Fibroblast of skin of abdomen (primary cell): ENCODE data around the gene HEXIM2. TPM values are rescaled to one million over a fixed set of nuclear protein-coding genes. Genes with fewer than 3 reads are reported as not detected.
"Not testable (repeated sequence)": the region's sequence is repeated elsewhere in the genome, so short reads cannot be mapped to it uniquely, and the experiment has no call there.

Experiments used
- DNase-seq: peaks from one replicate; pipeline ENCODE4 v3.0.0-alpha.2; 2013
- polyA plus RNA-seq, 2 experiments: library from polyadenylated mRNA; unstranded; fragments of 120-200 nt; gene quantifications; one replicate each; pipeline ENCODE4 v1.2.1, GENCODE V29; 2013; ENCODE audit not compliant: insufficient read length in 2 of 2

Gene HEXIM2
- polyA plus RNA-seq (2013, experiment 1 of 2; ENCODE audit: insufficient read length), result 4.7 TPM
- polyA plus RNA-seq (2013, experiment 2 of 2; ENCODE audit: insufficient read length), result 4.9 TPM

DNA sequence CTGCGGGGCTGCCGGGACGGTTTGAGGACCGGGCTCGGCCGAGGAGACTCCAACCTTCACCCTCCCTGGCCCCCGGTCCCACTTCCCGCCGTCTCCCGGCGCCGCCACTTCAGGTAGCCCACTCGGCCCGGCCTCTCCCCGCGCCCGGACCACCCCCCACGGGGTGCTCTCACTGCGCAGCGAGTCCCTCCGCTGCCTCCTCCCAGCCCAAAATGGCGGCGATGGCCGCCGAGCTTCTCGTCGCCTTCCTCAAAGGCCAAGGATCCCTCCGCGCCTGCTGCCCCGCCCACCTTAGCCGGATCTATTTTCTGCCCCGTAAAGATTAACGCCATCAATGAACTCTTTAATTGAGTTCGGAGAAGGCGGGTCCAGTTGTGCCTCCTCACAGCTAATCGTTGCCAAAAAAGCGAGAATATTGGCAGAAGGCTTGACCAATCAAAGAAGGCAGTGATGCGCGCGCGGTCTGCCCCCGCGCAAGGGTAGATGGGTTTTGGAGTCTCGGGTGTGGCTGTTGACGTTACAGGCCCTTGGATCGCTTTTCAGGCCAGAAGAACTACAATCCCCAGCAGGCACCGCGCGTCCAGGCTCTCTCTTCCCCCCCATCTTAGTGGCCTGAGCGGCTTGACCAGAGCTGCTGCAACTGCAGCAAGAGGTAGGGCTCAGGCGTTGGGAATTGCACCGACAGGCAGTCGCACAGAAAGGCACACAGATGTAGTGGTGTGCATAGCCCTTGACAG is at the start of gene HEXIM2:
TSS of gene HEXIM2 (plus strand) at position 588 of the 737 bp plus-strand sequence. CDS start 919 bp downstream, outside the sequence.
- DNase-seq, result peak; percentile 100

- DNase-seq, result no peak
Observed at GRCh38 chr17:45112559-45113423, 48.9 kb upstream of the HEXIM2 start.

GRCh38 chr17:45113424-45113754 is 48.3 kb upstream of the HEXIM2 start:
- no peak for DNase-seq

DNA sequence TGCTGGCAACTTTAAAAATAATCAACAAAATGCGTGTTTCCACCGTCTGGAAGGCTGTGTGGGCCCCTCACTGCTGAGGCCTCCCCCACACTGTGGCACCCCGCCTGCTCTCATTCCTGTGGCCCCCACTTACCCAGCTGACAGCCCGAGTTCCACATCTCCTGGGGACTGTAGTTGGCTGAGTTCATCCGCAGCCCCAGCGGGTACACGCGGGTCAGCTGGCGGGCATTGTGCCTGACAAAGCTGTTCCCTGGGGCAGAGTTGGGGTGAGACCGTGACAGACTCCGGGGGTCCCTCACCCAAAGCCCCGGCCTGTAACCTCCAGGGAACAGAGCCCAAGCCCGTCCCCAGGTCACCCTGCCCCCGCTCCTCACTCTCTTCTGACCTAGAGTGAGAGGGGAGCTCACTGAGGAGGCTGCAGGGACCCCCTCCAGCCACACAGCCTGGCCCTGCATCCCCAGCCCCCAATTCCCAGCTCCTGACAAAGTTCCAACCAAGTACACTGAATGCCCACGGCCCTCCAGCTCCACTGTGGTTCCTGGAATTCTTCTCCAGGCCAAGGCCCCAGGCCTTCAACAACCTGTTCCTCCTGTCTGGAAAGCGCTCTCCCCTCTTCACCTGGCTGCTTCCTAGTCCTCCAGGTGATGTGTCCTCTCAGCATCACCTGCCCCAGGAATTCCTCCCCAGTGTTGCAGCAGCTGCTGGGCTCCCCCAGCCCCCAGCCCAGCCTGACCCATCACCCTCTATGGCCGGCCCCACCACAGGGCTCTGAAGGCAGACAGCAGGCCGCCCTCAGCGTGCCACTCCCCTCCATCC is 47.4 kb upstream of the HEXIM2 start:
- no peak for DNase-seq

- no peak for DNase-seq
Observed at GRCh38 chr17:45115015-45115625, 46.6 kb upstream of the HEXIM2 start.

- DNase-seq, result peak; percentile 55
Observed at GRCh38 chr17:45115871-45116270, 45.8 kb upstream of the HEXIM2 start.

DNA sequence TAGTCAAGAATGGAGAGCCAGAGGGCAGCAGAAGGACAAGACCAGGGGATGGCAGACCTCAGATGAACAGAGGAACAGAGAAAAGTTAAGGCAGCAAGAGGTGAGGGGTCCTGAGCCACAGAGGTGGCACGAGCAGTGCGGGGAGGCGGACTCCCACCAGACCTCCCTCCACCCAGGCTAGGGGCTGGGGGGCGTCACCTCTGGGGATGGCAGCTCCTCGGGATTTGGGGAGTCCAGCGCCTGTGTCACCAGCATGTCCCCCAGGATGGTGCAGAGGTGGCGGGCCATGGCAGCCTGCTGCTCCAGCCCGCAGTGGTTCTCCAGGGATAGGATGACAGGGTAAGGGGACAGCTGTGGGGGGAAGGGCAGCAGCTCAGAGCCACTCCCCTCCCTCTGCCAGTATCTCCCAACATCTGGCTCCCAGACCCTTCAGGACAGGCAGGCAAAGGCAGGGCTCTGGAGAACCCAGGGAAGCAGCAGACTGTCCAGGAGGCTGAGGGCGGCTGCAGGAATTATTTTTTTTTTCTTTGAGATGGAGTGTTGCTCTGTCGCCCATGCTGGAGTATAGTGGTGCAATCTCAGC is 45.1 kb upstream of the HEXIM2 start:
- DNase-seq, result peak; percentile 31

DNA sequence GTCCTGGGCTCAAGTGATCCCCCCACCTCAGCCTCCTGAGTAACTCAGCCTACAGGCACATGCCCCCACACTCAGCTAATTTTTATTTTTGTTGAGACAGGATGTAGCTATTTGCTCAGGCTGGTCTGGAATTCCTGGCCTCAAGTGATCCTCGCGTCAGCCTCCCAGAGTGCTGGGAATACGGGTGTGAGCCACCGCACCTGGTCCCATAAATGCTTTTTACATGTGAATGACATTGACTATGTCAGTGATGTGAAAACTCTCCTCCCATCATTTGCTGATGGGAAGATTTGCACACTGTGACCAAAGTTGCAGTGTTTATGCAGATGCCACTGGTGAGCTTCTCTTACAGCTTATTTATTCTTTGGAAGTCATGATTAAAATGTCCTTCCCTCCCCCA is 44.3 kb upstream of the HEXIM2 start:
- DNase-seq, result no peak

DNA sequence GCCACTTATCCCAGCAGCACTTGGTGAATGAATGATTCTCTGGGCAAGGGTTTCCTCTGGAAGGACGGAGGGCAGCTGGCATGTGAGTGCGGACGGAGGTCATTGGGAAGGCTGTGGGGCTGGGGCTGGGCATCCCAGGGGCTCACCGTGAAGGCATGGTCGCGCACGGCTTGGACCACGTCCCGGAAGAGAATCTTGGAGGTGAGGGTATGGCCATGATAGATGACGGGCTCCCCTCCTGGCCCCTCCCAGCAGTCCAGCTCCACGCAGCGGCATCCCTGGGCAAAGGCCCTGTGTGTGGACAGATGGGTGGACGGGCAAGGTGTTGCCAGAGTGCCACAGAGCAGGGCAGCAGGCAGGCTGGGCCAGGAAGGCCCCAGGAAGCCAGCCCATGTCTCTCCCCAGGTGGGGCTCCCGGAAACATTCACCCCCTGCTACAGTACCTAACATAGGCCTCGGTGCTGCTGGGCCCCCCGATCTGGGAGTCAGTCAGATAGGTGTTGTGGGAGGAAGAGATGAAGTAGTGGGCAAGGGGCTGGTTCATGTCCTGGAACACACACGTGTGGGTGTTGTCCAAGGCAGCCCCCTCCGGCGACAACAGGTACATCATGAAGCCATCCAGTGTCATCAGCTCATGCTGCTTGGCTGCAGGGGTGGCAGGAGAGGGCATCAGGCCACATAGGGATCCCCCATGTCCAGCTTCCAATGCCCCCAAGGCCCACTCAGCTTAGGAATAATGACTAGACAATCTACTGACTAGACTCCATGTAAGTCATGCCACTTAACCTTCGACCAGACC is 43.6 kb upstream of the HEXIM2 start:
- DNase-seq, result no peak

- no peak for DNase-seq
Observed at GRCh38 chr17:45118691-45119090, 43.0 kb upstream of the HEXIM2 start.

DNA sequence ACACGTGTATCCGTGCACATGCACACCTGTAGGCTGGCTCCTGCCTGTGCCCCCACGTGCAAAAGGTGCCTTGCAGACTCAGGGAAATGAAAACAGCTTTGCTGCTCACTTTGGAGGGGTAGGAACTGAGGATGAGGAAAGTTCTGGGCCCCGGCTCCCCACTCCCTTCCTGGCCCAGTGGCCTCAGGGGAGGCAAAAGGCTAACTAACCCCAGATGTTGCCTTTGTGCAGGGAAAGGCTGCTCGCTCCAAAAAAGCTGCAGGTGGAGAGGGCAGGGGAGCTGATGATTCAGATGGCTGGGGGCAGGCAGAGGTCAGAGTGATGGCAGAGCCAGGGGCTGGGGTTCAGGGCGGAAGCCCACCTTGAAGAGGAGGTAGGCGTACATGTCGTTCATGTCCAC is 41.7 kb upstream of the HEXIM2 start:
- no peak for DNase-seq

- DNase-seq, result no peak
Observed at GRCh38 chr17:45120558-45120957, 41.1 kb upstream of the HEXIM2 start.

DNA sequence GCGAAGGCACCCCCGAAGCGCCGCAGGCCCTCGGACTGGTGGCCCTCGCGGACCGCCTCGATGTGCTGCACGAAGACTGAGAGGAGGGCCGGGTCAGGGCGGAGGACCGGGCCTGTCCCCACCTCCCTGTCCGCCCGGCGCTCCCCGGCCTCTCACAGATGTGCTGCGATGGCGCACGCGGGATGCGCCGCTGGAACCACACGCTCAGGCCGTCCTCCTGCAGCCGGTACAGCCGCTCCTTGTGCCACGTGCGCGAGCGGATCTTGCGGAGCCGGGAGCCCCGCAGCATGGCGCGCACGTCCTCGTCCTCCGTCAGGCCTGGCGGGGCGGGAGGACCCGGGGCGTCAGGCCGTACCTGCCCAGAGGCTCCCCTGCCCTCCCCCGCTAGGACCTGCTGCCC is 40.6 kb upstream of the HEXIM2 start:
- no peak for DNase-seq

GRCh38 chr17:45123076-45123770 is 38.5 kb upstream of the HEXIM2 start:
- DNase-seq, result no peak

- DNase-seq, result peak; percentile 90
Observed at GRCh38 chr17:45123930-45124796, 37.5 kb upstream of the HEXIM2 start.

- not testable (repeated sequence) for DNase-seq
Observed at GRCh38 chr17:45124797-45125122, 36.9 kb upstream of the HEXIM2 start.

DNA sequence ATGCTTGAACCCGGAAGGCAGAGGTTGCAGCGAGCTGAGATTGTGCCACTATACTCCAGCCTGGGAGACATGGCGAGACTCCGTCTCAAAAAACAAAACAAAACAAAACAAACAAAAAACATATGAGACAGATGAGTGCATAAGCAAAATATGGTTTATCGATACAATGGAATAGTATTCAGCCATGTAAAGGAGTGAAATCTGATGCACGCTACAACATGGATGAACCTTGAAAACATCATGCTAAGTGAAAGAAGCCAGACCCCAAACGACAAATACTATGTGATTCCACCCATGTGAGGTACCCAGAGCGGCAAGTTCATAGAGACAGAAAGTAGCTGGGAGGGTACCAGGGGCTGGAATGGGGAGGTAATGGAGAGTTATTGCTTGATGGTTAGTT is 36.2 kb upstream of the HEXIM2 start:
- no peak for DNase-seq

GRCh38 chr17:45127207-45127547 is 34.5 kb upstream of the HEXIM2 start:
- no peak for DNase-seq

DNA sequence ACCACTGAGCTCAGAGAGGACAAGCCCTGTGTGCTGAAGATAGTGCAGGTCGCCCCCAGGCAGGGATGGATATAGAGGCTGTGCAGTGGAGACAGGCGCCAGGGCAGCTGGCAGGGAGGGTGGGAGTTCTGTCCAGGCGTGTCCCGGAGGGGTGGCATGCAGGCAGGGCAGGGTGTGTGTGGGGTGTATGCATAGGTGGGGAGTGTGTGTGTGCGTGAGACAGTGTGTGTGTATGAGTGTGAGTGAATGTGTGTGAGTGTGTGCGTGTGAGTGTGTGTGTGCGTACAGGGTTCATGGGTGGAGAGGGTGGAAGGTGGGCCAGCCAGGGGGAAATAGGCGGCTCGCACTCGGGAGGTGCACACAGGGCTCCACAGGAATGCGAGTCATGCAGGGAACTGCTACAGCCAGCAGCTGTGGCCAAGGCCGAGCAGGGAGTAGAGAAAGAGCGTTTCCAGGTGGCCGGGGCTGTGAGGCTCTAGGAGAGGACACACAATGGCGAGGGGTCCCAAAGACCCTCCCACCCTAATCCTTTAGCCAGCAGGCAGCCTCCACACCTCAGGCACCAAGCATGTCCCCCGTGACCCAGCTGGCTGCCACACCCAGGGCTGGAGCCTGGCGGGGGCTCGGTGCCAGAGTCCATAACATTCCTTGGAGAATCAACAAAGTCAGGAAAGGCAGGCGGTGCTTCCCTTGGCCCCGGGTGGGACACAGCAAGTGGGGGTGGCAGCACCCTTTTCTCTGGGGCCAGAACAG is 34.0 kb upstream of the HEXIM2 start:
- peak; percentile 46 for DNase-seq
